SK-N-SH (cell line): ENCODE data around the gene RIOK3.

Experiments
- CTCF ChIP-seq: fragments of 200-600 bp; sonication (generic); IDR thresholded peaks from 2 replicates; pipeline ENCODE4 v1.6.1; 2017; ENCODE audit warnings: antibody characterized with exemption, mild to moderate bottlenecking, moderate library complexity
- EP300 ChIP-seq, 2 experiments: IDR thresholded peaks; 2 replicates each; pipeline versions ENCODE4 v1.4.0 to v1.6.1; 2012; ENCODE audit warnings: borderline replicate concordance in 1 of 2, low read depth in 1 of 2, low read length in 1 of 2
- EZH2phosphoT487 ChIP-seq: fragments of 200-600 bp; sonication (generic); IDR thresholded peaks from 2 replicates; pipeline ENCODE4 v1.6.1; 2017; ENCODE audit warnings: low read depth, mixed run types, mild to moderate bottlenecking, antibody characterized with exemption, moderate library complexity, borderline replicate concordance
- GABPA ChIP-seq: IDR thresholded peaks from 2 replicates; pipeline ENCODE4 v1.4.0; 2012; ENCODE audit warnings: low read depth, mild to moderate bottlenecking
- POLR2AphosphoS5 ChIP-seq: IDR thresholded peaks from 2 replicates; pipeline ENCODE4 v1.6.1; 2012; ENCODE audit warnings: low read depth, low read length
- RAD21 ChIP-seq: IDR thresholded peaks from 2 replicates; pipeline ENCODE4 v1.6.1; 2012; ENCODE audit warnings: mild to moderate bottlenecking, low read length
- RCOR1 ChIP-seq: fragments of 150-350 bp; IDR thresholded peaks from 2 replicates; pipeline ENCODE4 v1.6.1; 2017; ENCODE audit warnings: antibody characterized with exemption, low read length
- REST ChIP-seq: IDR thresholded peaks from 2 replicates; pipeline ENCODE4 v1.6.1; 2012; ENCODE audit warnings: mild to moderate bottlenecking, low read depth, low read length, moderate library complexity
- RFX5 ChIP-seq: IDR thresholded peaks from 2 replicates; pipeline ENCODE4 v1.6.1; 2012; ENCODE audit warnings: mild to moderate bottlenecking, improper control_type of control experiment, low read length
- SIN3A ChIP-seq: IDR thresholded peaks from 2 replicates; pipeline ENCODE4 v1.6.1; 2012; ENCODE audit warnings: low read depth, mild to moderate bottlenecking, low read length, moderate library complexity, borderline replicate concordance
- TAF1 ChIP-seq: IDR thresholded peaks from 2 replicates; pipeline ENCODE4 v1.6.1; 2012; ENCODE audit warnings: low read depth, mild to moderate bottlenecking, low read length, moderate library complexity, borderline replicate concordance
- YY1 ChIP-seq: IDR thresholded peaks from 2 replicates; pipeline ENCODE4 v1.4.0; 2012; ENCODE audit warnings: low read depth, mild to moderate bottlenecking
- TF ChIP-seq, protein P1 (sequence below): IDR thresholded peaks from 2 replicates; pipeline ENCODE4 v1.4.0; 2012; ENCODE audit warnings: low read depth, borderline replicate concordance

- TF ChIP-seq CTCF: no peak
- TF ChIP-seq EP300 (IDR thresholded peaks at IDR 0.05; ENCODE audit: borderline replicate concordance in 1 of 2, low read depth in 1 of 2, low read length in 1 of 2): no peak
- no peak for TF ChIP-seq EZH2phosphoT487
- no peak for TF ChIP-seq POLR2AphosphoS5
- TF ChIP-seq, protein P1, sequence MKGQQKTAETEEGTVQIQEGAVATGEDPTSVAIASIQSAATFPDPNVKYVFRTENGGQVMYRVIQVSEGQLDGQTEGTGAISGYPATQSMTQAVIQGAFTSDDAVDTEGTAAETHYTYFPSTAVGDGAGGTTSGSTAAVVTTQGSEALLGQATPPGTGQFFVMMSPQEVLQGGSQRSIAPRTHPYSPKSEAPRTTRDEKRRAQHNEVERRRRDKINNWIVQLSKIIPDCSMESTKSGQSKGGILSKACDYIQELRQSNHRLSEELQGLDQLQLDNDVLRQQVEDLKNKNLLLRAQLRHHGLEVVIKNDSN: no peak
- no peak for TF ChIP-seq RCOR1
- TF ChIP-seq RFX5: no peak
- no peak for TF ChIP-seq YY1
- TF ChIP-seq SIN3A: no peak
- TF ChIP-seq GABPA: no peak
- no peak for TF ChIP-seq TAF1
- TF ChIP-seq RAD21: no peak
- no peak for TF ChIP-seq REST
Observed at GRCh38 chr18:23499291-23499781, 46.2 kb downstream of the RIOK3 start.
